Gastrocnemius medialis (tissue), 4 donors: ENCODE measurements around the gene PCK2.

Source experiments
- POLR2A ChIP-seq, 2 donors: fragments of 450-650 bp; IDR thresholded peaks; one replicate each; pipeline ENCODE4 v1.6.1; 2017; ENCODE audit warnings: antibody characterized with exemption in 2 of 2, mild to moderate bottlenecking in 2 of 2, moderate library complexity in 2 of 2
- TF ChIP-seq, protein P1 (sequence below), 5 experiments: fragments of 450-650 bp in 3 of 5; fragments of 200-600 bp in 2 of 5; sonication (generic) in 2 of 5; IDR thresholded peaks in 4 of 5; conservative IDR thresholded peaks in 1 of 5; 1 replicate in 4 of 5; 2 replicates in 1 of 5; pipeline ENCODE4 v1.5.1; 2016 to 2019; ENCODE audit warnings: antibody characterized with exemption in 5 of 5, mild to moderate bottlenecking in 3 of 5, moderate library complexity in 3 of 5

DNA sequence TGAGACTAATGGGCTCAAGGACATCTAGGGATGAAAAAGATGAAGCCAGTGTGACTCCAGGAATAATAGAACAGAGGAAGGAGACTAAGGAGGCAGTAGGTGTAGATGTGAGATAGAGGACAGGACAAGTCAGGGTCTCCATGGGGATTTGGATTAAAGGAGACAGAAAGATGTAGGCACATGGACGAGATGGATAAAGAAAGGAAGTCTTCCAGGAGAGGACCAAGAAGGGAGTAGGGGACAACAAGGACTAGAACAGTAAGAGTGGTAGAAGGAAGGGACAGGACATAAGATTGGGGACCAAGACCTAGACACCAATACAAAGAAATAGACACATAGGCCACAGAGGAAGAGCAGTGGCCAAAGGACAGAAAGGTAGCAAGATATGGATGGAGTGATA lies 7.1 kb upstream of the PCK2 start:
- TF ChIP-seq, protein P1, sequence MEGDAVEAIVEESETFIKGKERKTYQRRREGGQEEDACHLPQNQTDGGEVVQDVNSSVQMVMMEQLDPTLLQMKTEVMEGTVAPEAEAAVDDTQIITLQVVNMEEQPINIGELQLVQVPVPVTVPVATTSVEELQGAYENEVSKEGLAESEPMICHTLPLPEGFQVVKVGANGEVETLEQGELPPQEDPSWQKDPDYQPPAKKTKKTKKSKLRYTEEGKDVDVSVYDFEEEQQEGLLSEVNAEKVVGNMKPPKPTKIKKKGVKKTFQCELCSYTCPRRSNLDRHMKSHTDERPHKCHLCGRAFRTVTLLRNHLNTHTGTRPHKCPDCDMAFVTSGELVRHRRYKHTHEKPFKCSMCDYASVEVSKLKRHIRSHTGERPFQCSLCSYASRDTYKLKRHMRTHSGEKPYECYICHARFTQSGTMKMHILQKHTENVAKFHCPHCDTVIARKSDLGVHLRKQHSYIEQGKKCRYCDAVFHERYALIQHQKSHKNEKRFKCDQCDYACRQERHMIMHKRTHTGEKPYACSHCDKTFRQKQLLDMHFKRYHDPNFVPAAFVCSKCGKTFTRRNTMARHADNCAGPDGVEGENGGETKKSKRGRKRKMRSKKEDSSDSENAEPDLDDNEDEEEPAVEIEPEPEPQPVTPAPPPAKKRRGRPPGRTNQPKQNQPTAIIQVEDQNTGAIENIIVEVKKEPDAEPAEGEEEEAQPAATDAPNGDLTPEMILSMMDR (IDR thresholded peaks at IDR 0.05 in 4 of 5, conservative IDR thresholded peaks at IDR 0.05 in 1 of 5), result no peak
- no peak for TF ChIP-seq POLR2A (IDR thresholded peaks at IDR 0.05)
